ENCODE measurements around the gene C16orf90.
"Not testable (repeated sequence)": the region's sequence is repeated elsewhere in the genome, so short reads cannot be mapped to it uniquely, and the experiment has no call there.

The C16orf90 gene

GRCh38 chr16:3513892-3514583, 18.7 kb upstream of the C16orf90 start:
- no peak for DNase-seq

GRCh38 chr16:3511286-3512180, 16.2 kb upstream of the C16orf90 start:
- DNase-seq, result no peak

DNA sequence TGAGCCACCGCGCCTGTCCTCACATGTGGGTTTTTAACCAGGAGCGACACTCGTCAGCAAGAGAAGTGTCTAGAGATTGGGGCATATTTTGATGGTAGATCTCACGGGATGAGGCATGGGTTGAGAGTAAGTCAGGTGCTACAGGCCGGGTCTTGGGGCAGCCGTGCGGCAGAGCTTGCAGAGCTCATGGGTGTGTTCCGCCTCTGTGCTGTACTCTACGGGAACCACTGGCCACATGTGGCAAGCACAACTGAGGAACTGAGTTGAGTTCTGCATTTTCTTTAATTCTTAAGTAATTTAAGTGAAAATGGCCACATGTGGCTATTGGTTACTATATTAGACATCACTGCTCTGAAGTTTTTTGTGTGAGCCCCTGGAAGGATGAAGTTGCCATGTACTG, 15.1 kb upstream of the C16orf90 start:
- DNase-seq, result no peak

GRCh38 chr16:3509470-3509928, 14.2 kb upstream of the C16orf90 start:
- no peak for DNase-seq

GRCh38 chr16:3508736-3509135, 13.4 kb upstream of the C16orf90 start:
- no peak for DNase-seq

GRCh38 chr16:3503523-3503922, 8.2 kb upstream of the C16orf90 start:
- DNase-seq, result no peak

DNA sequence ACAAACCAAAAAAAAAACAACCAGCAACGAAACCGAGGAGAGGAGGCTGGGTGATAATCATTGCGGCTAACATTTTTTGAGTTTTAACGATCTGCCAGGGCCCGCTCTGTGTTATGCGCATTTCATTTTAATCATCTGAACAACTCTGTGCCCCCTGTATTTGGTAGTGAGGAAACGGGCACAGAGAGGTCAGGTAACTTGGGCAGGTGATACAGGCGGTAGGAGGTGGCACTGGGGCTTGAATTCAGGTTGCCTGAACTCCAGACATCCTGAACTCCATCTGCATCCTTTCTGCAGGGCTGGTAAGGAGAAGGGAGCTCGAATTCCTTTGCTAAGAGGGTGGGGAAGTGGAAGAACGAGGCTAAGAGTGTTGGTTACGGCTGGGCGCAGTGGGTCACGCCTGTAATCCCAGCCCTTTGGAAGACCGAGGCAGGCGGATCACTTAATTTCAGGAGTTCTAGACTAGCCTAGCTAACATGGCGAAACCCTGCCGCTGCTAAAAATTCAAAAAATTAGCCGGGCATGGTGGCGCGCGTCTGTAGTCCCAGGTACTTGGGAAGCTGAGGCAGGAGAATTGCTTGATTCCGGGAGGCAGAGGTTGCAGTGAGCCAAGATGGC, 6.6 kb upstream of the C16orf90 start:
- DNase-seq, result no peak

GRCh38 chr16:3501412-3501761, 6.1 kb upstream of the C16orf90 start:
- not testable (repeated sequence) for DNase-seq

DNA sequence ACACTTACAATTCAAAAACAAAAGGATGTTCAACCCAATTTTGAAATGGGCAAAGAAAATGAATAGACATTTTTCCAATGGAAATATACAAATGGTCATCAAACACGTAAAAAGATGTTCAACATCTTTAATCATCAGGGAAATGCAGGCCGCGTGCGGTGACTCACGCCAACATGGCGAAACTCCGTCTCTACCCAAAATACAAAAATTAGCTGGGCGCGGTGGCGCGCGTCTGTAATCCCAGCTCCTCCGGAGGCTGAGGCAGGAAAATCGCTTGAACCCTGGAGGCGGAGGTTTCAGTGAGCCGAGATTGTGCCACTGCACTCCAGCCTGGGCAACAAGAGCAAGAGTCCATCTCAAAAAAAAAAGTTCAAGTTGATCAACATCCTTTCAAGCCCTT, 3.7 kb upstream of the C16orf90 start:
- no peak for DNase-seq

- no peak for DNase-seq
These were observed 2.5 kb upstream of the C16orf90 start for GRCh38 chr16:3497771-3498170.

DNA sequence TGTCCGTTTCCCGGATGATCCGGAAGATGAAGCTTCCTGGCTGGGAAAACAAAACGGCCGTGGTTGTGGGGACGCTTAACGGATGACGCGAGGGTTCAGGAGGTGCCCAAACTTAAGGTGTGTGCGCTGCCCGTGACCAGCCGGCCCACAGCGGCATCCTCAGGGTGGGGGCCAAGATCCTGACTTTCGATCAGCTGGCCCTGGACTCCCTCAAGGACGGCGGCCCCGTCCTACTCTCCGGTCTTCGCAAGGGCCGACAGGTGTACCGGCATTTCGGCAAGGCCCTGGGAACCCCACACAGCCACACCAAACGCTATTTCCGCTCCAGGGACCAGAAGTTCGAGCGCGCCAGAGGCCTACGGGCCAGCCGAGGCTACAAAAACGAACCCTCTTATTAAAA, 1.1 kb upstream of the C16orf90 start:
- DNase-seq, result no peak

DNA sequence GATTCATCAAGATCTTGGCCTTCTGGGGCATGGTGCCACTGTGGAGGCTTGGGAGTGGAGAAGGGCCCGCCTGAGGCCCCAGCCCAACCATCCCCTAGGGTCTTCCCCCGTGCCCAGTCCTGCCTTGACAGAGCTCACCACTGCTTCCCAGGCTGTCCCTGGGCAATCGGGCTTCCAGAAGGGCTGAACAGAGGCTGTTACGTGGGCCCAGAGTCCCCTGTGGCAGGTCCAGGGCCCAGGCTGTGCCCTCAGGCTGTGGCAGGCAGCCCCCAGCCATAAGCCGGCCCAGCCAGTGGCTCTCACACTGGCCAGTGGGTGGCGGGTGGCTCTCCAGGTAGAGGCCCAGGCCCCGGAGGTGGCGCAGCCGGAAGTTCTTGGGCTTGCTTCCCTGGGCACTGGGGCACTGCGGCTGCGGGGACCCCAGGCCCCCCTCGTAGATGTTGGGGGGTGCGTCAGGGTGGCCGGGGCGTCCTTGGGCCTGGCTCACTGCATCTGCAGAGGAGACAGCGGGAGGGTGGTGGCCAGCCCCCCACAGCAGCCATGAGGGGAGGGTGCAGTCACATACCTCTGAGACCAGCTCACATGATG, 809 bp downstream of the C16orf90 start:
- no peak for DNase-seq

DNA sequence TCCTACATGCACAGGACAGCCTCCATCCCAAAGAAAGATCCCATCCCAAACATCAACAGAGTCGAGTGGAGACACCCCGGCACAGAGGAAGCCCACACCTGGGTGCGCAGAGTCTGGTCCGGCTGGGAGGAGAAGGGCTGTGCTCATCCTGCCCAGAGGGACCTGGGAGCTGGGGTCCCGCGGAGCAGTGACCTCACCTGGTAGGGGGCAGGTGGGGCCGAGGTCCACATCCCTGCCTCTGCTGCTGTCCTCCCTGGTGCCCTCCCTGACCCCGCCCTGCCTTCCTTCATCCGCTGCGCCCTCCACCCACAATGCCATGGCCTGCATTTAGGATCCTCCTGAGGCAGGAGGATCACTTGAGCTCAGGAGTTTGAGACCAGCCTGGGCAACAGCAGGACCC, 2.9 kb downstream of the C16orf90 start:
- no peak for DNase-seq

DNA sequence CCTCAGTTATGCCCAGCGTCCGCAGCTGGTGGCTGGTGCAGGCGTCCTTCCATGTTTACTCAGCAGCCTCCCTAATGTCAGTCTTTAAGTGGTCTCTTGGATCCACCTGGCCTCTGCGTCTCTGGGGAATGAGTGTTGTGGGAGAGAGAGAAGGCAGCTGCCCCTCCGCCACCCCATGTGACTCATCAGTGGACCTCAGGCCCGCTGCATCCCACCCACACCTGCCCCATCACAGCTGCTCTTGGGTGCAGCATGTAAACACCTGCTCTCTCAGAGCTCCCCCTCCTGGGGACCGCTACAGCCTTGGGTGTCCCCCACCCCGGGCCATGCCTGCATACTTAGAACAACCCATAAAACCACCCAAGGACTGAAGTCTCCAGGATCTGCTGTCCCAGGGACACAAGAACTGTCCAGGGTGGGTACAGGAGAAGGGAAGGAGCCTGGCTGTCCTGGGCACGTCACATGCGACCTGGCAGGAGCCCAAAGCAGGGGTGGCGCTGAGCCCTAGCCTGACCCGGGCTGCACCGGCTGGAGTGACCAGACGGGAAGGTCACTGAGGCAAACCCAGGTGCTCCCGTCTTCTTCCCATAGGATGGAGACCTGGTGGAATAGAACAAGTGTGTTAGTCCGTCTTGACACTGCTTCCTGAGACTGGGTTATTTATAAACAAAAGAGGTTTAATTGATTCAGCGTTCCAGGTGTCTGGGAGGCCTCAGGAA, 4.2 kb downstream of the C16orf90 start:
- no peak for DNase-seq

DNA sequence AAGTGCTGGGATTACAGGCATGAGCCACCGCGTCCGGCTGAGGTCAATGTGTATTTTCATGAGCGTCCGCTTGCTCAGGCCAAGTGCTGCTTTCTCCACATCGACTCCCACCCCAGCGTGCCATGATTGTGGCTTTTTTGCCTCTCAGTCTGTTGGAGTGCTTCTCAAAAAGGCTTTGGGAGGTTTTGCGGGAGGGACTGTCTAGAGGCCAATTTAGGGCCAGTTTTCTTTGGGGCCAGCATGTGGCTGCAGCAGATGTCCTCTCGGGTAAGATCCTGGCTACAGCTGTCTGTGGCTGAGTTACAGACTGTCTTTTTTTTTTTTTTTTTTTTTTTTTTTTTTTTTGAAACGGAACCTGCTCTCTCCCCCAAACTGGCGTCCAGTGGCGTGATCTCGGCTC, 6.5 kb downstream of the C16orf90 start:
- DNase-seq, result no peak

DNA sequence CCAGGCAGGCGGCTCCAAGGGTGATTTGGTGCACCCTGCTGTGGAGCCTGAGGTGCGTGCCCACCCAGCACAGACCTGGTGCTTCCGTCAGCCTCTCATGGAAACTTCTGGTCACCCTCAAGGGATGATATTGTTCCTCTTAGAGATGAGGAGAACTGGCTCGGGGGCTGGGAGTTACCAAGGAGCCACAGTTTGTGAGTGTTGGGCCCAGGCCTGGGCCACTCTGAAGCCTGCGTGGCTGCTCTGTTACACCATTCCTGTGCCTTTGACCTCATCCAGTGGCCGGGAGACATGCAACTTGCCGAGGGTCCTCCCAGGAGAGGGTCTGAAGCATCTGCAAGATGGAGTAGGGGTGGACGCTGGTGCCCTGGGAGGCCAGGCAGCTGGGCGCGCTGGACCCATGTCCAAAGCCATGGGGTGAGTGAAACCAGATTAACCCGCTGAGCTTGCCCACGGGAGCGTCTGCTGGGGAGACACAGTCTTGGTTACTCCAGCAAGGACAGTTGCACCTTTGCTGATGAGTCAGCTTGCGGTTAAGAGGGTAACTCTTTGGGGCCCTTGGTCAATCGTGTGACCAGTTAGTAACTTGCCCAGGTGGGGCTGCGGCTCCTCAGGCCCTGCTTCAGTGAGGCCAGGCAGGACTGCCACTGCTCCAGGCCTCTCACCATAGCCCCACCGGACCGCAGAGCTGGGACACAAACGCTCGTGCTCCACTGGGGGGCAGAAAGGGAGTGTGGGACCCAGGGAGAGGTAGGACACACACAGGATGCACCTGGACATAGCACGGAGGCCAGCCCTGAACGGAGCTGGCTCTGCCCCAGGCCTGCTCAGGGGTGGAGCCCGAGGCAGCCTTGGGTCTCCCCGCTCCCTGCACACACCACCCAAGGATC, 7.5 kb downstream of the C16orf90 start:
- no peak for DNase-seq

GRCh38 chr16:3486506-3487215, 8.6 kb downstream of the C16orf90 start:
- DNase-seq, result no peak

DNA sequence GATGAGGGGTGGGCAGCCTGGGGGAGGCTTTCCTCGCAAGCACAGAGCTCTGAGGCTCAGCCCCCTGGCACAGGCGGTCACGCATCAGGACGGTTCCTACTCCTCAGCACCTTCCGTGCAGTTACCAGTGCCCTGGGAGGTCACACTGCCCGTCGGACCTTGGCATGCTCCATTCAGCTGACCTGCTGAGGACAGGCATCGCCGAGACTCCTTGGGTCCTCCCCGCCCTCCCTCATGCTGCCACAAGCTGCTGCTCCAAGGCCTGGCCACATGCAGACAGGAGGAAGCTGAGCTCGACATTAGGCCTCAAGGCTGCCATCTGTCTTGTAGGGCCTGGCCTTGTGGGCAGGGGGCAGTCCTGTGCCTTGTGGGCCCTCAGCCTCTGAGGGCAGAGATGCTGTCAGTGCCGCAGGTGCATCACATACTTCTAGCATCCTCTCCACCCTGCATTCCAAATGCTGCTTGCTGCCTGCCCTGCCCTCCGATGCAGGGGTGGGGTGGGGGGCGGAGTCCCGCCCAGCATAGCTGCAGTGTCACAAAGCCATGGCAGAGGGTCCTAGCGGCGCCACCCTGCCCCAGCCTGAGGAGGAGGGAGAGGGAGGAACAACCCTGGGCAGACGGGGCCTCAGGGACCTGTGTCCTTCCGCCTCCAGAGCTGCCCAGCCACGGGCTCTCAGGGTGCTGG, 9.3 kb downstream of the C16orf90 start:
- no peak for DNase-seq

DNA sequence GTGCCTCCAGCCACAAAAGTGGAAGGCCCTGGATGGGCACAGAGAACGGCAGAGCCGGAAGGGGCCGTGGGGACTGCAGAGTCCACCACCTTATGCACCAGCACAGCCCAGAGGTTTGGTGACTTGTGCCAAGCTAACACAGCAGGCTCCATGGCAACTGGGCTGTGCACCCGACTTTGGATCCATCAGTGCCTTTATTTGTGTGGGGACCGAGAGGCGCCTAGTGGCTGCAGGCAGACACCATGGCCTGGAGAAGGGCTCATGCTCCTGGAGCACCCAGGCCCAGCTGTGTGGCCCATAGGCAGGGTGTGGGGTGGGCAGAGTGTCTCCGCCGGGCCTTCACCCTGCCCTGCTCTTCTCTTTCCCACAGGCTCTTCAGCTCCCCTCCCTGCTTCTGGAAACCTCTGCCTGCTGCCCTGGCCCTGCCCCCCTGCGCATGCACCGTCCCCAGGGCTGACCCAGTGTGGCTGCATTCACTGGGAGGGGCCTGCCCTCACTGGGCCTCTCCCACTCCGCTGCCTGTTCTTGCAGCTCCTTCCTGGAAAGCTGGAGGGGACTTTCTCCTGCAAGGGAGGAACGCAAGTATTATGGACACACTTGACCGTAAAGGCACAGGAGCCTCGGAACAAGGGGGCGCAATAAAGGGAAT, 10.1 kb downstream of the C16orf90 start:
- DNase-seq, result no peak
